Neural progenitor cell (in vitro differentiated cells): ENCODE data around the gene SPATA31D1. TPM values are rescaled to one million over a fixed set of nuclear protein-coding genes. Genes with fewer than 3 reads are reported as not detected.

Experiments used
- DNase-seq: peaks from one replicate; pipeline ENCODE4 v3.0.0-alpha.2; 2016; ENCODE audit warnings: low spot score
- H2AFZ ChIP-seq: fragments of 200-600 bp; sonication (generic); replicated peaks from 2 replicates; pipeline ENCODE4 v1.6.1; 2016; ENCODE audit warnings: antibody characterized with exemption
- H3F3A ChIP-seq: fragments of 200-600 bp; sonication (generic); 2 replicates; pipeline ENCODE4 v1.6.1; 2016; ENCODE audit warnings: antibody characterized with exemption, low read depth
- H3K27ac ChIP-seq: fragments of 200-600 bp; sonication (generic); 2 replicates; pipeline ENCODE4 v1.5.1; 2016; ENCODE audit warnings: mild to moderate bottlenecking
- H3K27me3 ChIP-seq: fragments of 200-600 bp; sonication (generic); 2 replicates; pipeline ENCODE4 v1.6.1; 2016; ENCODE audit warnings: mild to moderate bottlenecking, moderate library complexity
- H3K36me3 ChIP-seq: fragments of 200-600 bp; sonication (generic); 2 replicates; pipeline ENCODE4 v1.5.1; 2016
- H3K4me1 ChIP-seq: fragments of 200-600 bp; sonication (generic); 2 replicates; pipeline ENCODE4 v1.6.1; 2016; ENCODE audit warnings: mixed run types
- H3K4me2 ChIP-seq: fragments of 200-600 bp; sonication (generic); 2 replicates; pipeline ENCODE4 v1.6.1; 2016
- H3K4me3 ChIP-seq: fragments of 200-600 bp; sonication (generic); 2 replicates; pipeline ENCODE4 v1.5.1; 2016
- H3K79me2 ChIP-seq: fragments of 200-600 bp; sonication (generic); 2 replicates; pipeline ENCODE4 v1.6.1; 2016; ENCODE audit warnings: low read depth
- H3K9ac ChIP-seq: fragments of 200-600 bp; sonication (generic); 2 replicates; pipeline ENCODE4 v1.6.1; 2016
- H3K9me3 ChIP-seq: fragments of 200-600 bp; sonication (generic); 2 replicates; pipeline ENCODE4 v1.5.1; 2016; ENCODE audit warnings: low read depth
- H4K20me1 ChIP-seq: fragments of 200-600 bp; sonication (generic); 2 replicates; pipeline ENCODE4 v1.6.1; 2016; ENCODE audit warnings: low read depth
- H3K27ac Mint-ChIP-seq: 3 replicates; pipeline ENCODE4 v1.8.0; 2021; ENCODE audit warnings: mixed read lengths
- H3K27me3 Mint-ChIP-seq: 2 replicates; pipeline ENCODE4 v1.8.0; 2022; ENCODE audit warnings: low read depth, mild to moderate bottlenecking, inconsistent platforms, moderate library complexity, mixed read lengths; ENCODE audit not compliant: insufficient read depth
- H3K36me3 Mint-ChIP-seq: 3 replicates; pipeline ENCODE4 v1.8.0; 2021; ENCODE audit warnings: mixed read lengths
- H3K4me1 Mint-ChIP-seq: 3 replicates; pipeline ENCODE4 v1.8.0; 2021; ENCODE audit warnings: mixed read lengths
- H3K4me3 Mint-ChIP-seq: 3 replicates; pipeline ENCODE4 v1.8.0; 2021; ENCODE audit warnings: mild to moderate bottlenecking, moderate library complexity, mixed read lengths
- H3K9me3 Mint-ChIP-seq: 3 replicates; pipeline ENCODE4 v1.8.0; 2020; ENCODE audit warnings: mixed read lengths
- CTCF ChIP-seq: fragments of 200-600 bp; sonication (generic); IDR thresholded peaks from 2 replicates; pipeline ENCODE4 v1.5.1; 2017; ENCODE audit warnings: antibody characterized with exemption, mild to moderate bottlenecking
- EZH2 ChIP-seq: fragments of 200-600 bp; sonication (generic); IDR thresholded peaks from 2 replicates; pipeline ENCODE4 v1.6.1; 2017; ENCODE audit warnings: antibody characterized with exemption, mild to moderate bottlenecking, moderate library complexity
- EZH2phosphoT487 ChIP-seq: fragments of 200-600 bp; sonication (generic); IDR thresholded peaks from 2 replicates; pipeline ENCODE4 v1.6.1; 2017; ENCODE audit warnings: antibody characterized with exemption
- total RNA-seq: library from RNA; depleted of rRNA; stranded (reverse); fragments of >200 nt; gene quantifications from 2 replicates; pipeline ENCODE4 v1.2.3, GENCODE V29; 2015; ENCODE audit warnings: low replicate concordance

Gene SPATA31D1
- total RNA-seq, 1 donor from 2014 or later = not detected

GRCh38 chr9:82011133-82011532 lies 22.6 kb downstream of the SPATA31D1 start:
- Mint-ChIP-seq H3K27ac (no peak overlapping the region), H3K9me3 (peaks cover 11% of the 10 kb centered on the region), H3K27me3 (peaks cover 5% of the 10 kb centered on the region), H3K4me1 (peaks cover 14% of the 10 kb centered on the region), H3K36me3 (peaks cover 2% of the 10 kb centered on the region), H3K4me3 (no peak overlapping the region)
- H3K79me2 ChIP-seq = no peaks in the 10 kb centered on the region
- DNase-seq = no peak
- H3K4me2 ChIP-seq = no peak overlapping the region
- no peak overlapping the region for H3K27ac ChIP-seq
- no peaks in the 10 kb centered on the region for H3F3A ChIP-seq
- no peaks in the 10 kb centered on the region for H3K9me3 ChIP-seq
- H4K20me1 ChIP-seq = no peaks in the 10 kb centered on the region
- H3K36me3 ChIP-seq = no peaks in the 10 kb centered on the region
- H3K9ac ChIP-seq = no peak overlapping the region
- no peaks in the 10 kb centered on the region for H3K27me3 ChIP-seq
- peaks cover 32% of the 10 kb centered on the region for H3K4me1 ChIP-seq
- no peak overlapping the region for H3K4me3 ChIP-seq
- TF ChIP-seq CTCF (no peak), EZH2phosphoT487 (no peak), EZH2 (no peak)
- H2AFZ ChIP-seq = no peak overlapping the region

- H3K27ac Mint-ChIP-seq = no peak overlapping the region
- H3K36me3 Mint-ChIP-seq = peaks cover 2% of the 10 kb centered on the region
Measured at GRCh38 chr9:82012276-82012675, 23.7 kb downstream of the SPATA31D1 start.

GRCh38 chr9:82020331-82020730 lies 31.8 kb downstream of the SPATA31D1 start:
- Mint-ChIP-seq H3K9me3 (peaks cover 8% of the 10 kb centered on the region), H3K27ac (no peak overlapping the region), H3K4me1 (no peaks in the 10 kb centered on the region)

More at GRCh38 chr9:82012276-82012675, 23.7 kb downstream of the SPATA31D1 start:
- DNase-seq = no peak
- TF ChIP-seq EZH2 (no peak), EZH2phosphoT487 (no peak), CTCF (no peak)
- no peak overlapping the region for H3K4me2 ChIP-seq
- H4K20me1 ChIP-seq = no peaks in the 10 kb centered on the region
- H3K27me3 Mint-ChIP-seq = peaks cover 5% of the 10 kb centered on the region
- H3K4me1 Mint-ChIP-seq = peaks cover 5% of the 10 kb centered on the region
- H3K36me3 ChIP-seq = no peaks in the 10 kb centered on the region
- H3K9ac ChIP-seq = no peak overlapping the region
- no peaks in the 10 kb centered on the region for H3K27me3 ChIP-seq
- H3K9me3 Mint-ChIP-seq = peaks cover 11% of the 10 kb centered on the region
- no peaks in the 10 kb centered on the region for H3K79me2 ChIP-seq
- H3K4me1 ChIP-seq = peaks cover 21% of the 10 kb centered on the region
- H3K9me3 ChIP-seq = no peaks in the 10 kb centered on the region
- no peak overlapping the region for H3K4me3 ChIP-seq
- no peak overlapping the region for H3K27ac ChIP-seq
- no peaks in the 10 kb centered on the region for H3F3A ChIP-seq
- H2AFZ ChIP-seq = no peak overlapping the region
- no peak overlapping the region for H3K4me3 Mint-ChIP-seq

More at GRCh38 chr9:82020331-82020730, 31.8 kb downstream of the SPATA31D1 start:
- Mint-ChIP-seq H3K36me3 (no peaks in the 10 kb centered on the region), H3K4me3 (no peak overlapping the region), H3K27me3 (peaks cover 3% of the 10 kb centered on the region)
- Histone ChIP-seq H3K9ac (no peak overlapping the region), H2AFZ (peak overlapping the region; percentile 19), H3K36me3 (no peaks in the 10 kb centered on the region), H3K4me2 (no peak overlapping the region), H3K9me3 (no peaks in the 10 kb centered on the region), H4K20me1 (no peaks in the 10 kb centered on the region), H3K4me3 (no peak overlapping the region), H3K27me3 (no peaks in the 10 kb centered on the region), H3K27ac (no peak overlapping the region), H3K79me2 (no peaks in the 10 kb centered on the region), H3K4me1 (no peaks in the 10 kb centered on the region), H3F3A (no peaks in the 10 kb centered on the region)
- TF ChIP-seq CTCF (no peak), EZH2phosphoT487 (no peak), EZH2 (no peak)
- DNase-seq = no peak
